ENCODE results near the gene USP3.
"Not testable (repeated sequence)": the region's sequence is repeated elsewhere in the genome, so short reads cannot be mapped to it uniquely, and the experiment has no call there.

USP3 gene

DNA sequence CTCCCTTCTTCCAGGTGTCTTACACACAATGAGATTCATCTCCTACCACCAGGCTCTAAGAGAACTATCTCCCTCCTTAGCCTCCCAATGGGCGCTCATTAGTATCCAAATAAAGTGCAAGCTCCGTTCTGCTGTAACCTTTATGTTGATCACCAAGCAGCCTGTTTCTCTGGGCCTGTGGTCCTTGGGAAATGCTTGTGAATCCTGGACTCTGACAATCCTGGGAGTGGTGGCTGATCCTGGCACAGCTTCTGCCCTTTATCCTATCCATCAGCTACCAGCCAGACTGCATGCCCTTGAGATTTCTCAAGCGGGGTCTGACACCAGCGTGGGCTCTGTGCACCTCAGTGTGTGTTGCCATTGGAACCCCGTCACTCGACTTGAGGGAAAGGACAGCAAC lies 26.1 kb upstream of the USP3 start:
- no peak for DNase-seq (ENCODE audit: low spot score)

DNA sequence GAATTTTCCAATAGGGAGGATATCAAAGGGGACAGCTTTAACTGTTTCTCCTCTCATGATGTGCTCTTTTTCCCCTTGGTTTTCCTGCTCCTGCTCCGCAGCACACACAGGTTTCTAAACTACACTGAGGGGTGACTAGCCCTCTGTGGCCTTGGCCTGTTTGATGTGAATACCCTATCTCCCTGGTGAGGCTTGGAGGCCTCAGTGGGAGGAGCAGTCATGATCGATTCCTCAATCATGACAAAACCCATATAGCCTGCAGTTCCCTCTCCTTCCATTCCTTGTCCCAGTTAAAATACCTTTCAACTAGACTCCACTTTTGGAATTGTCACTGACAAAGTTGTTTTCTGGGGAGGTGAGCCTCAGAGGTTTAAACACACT lies 24.0 kb upstream of the USP3 start:
- DNase-seq (ENCODE audit: low spot score) = no peak

DNA sequence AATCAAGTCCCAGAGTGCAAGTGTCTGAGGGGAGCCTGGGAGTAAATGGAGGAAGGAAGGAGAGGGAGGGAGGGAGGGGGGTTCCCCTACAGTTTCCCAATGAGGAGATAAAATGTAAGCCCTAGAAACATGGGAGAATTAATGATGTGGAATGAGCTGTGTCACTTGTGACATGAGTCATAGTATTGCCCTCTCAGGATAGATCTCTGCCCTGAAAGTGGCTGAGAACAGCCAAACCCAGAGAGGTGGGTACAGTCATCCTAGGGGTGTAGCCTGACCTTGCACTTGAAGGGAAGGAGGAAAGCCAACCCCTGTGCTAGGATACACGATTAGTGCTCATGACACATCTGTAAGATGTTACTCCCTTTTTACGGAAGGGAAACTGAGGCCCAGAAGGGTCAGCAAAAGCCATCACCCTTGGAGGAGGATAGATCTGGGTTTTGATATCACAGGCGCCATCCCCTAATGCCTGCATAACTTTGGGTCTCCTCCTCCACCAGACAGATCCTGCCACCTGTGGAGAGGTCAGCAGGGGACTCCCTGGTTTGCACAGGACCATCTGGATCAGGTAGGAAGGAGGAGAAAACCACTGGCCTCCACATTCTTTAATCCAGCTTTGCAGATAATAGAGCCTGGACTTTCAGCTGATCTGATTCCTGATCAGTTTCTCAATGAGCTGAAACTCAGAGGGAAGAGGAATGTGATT lies 23.1 kb upstream of the USP3 start:
- no peak for DNase-seq (ENCODE audit: low spot score)

DNA sequence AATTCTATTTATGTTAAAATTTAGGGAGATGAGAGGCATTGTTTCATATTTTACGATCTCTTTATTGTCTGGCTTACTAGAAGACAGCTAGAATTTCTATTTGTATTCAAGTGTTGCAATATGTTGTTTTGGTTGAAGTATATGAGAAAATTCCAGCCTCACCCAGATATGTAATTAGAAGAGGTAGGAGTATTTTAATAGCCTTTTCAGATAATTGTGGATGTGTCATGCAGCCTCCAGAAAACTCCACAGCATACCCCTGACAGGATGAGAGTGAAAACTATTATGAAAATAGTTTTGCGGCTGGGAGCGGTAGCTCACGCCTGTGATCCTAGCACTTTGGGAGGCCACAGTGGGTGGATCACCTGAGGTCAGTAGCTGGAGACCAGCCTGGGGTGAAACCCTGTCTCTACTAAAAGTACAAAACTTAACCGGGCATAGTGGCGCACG lies 21.5 kb upstream of the USP3 start:
- no peak for DNase-seq (ENCODE audit: low spot score)

DNA sequence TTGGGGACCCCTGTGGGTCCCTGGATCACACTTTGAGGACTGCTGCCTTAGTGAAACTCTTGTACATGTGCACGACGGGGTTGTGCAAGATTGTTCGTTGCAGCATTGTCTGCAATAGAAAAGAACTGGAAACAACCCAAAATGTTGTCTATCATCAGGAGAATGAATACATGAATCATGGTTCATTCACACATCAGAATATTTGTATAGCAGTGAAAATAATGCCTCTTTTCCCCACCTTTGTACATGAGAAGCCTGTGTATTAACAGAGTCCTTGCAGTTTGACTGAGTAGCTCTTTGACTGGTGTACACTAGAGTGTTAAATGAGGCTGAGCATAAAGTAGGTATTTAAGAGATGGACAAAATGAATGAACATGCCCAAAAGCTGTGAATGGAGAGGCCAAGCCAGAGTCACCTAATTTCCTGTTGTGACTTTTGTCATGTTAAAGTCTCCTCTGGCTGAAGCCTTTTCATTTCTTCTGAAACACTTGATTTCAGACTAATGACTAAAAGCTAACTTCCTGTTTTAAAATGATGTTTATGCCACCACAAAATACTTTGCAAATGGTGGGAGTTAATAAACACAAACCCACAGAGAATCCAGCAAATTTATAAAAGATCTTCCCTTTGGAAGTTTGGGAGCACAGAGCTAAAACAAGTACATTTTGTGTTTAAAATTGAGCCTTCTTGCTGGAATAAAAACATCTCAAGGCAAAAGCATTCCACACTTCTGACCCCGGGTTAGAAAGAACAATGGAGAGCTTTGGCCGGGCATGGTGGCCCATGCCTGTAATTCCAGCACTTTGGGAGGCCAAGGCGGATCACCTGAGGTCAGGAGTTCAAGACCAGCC lies 20.6 kb upstream of the USP3 start:
- no peak for DNase-seq (ENCODE audit: low spot score)

DNA sequence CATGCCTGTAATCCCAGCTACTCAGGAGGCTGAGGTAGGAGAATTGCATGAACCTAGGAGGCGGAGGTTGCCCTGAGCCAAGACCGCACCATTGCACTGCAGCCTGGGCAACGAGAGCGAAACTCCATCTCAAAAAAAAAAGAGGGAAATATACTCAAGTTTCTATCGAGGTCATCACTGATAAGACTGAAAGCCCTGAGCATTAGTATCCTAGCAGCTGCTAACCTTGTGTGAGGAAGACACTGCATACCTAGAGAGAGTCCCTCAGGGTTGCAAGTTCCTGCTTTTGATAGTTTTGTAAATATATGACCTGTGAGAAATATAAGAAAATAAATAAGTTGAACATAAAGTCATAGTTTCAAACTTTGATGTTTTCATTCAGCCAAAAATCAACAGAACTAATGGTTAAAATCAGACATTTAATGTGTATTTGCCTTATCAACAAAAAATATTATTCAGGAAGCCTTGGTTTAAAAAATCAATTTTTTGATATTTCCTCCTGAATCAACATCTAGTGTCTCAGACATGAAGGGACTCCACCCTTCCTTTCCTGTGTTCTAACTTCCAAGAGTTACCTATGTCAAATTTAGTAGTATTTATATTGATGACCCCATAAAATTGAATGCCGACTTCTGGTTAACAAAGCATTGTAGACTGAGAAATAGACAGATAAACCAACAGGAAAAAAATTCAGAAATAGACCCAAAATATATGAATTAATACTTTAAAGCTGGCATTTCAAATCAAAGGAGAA lies 19.8 kb upstream of the USP3 start:
- no peak for DNase-seq (ENCODE audit: low spot score)

DNA sequence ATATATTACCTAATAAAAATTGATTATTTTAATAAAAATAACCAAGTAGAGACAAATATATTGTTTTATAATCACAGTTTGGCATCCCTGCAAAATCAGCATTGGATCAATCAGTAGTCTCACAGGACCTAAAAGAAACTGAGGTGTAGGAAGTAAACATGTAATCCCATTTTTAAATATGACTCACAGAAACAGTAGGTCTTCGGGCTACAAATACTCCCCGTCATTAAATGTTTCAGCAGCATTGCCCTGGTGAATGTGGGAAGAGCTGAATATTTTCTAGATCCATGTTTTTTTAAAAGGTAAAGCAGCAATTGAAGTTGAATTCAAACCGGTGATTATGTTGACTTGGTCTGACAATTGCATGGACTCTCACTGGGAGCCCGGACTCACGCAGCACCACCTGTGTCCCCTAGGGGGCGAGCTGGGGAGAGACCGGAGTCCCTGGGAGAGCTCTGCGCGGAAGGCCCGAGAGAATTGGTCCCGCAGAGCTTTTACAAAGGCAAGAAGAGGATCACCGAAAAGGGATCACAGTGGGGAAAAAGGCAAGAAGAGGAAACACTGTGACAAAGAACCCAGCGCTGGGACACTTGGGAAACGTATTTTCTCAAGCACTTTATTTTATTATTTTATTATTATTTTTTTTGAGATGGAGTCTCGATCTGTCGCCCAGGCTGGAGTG lies 17.2 kb upstream of the USP3 start:
- DNase-seq (ENCODE audit: low spot score) = peak; percentile 37

DNA sequence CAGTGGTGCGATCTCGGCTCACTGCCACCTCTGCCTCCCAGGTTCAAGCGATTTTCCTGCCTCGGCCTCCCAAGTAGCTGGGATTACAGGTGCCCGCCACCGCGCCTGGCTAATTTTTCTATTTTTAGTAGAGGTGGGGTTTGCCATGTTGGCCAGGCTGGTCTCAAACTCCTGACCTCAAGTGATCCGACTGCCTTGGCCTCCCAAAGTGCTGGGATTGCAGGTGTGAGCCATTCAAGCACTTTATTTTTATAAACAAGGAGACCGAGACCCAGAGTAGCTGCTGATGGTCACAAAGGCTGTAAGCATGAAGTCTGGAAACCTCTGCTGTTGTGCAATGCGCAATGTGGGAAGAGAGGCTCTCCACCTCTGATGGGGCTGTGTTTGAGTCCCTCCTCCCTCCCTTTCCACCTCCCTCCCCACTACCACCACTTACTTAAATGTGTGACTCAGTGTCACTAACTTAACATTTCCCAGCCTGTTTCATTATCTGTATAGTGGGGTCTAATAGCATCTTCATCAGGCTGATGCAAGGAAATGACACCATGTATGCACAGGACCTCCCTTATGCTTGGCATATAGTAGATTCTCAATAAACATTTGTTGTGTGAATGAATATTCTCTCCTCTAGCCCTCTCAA lies 16.5 kb upstream of the USP3 start:
- not testable (repeated sequence) for DNase-seq (ENCODE audit: low spot score)

DNA sequence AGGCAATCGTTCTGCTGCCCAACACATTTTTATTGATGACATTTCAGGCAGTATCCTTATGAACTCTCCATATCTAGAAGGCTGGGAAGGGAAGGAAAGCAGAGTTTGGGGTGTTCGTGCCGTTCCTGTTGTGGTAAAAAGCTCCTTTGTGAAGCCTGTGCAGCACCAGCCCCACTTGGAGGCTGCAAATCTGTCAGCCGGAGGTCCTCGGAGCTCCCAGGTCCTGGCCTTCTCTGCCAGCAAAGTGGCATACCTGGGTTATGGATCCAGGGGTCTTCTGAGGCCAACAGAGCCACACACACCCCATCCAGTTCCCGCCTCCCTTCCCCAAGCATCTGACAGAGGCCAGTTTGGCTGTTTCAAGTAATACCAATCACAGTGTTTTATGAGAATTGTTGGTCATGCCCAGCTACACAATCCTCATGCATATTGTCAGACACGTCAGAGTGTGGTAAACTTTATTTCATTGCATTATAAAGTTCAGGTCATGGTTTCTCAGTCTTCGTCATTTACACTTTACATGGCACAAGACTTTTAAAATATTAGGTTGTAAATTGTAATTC lies 15.9 kb upstream of the USP3 start:
- no peak for DNase-seq (ENCODE audit: low spot score)

DNA sequence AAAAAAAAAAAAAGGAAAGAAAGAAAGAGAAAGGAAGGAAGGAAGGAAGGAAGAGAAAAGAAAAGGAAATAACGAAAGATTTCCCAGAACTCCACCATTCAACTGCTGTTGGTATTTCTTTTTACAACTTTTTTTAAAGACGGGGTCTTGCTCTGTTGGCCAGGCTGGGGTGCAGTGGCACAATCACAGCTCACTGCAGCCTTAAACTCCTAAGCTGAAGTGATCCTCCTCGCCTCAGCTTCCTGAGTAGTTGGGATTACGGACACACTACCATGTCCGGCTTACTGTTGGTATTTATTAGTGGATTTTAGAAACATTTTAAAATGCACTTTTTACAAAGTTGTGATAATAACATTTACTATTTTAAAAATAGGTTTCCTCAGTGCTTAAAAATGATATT lies 15.0 kb upstream of the USP3 start:
- no peak for DNase-seq (ENCODE audit: low spot score)

DNA sequence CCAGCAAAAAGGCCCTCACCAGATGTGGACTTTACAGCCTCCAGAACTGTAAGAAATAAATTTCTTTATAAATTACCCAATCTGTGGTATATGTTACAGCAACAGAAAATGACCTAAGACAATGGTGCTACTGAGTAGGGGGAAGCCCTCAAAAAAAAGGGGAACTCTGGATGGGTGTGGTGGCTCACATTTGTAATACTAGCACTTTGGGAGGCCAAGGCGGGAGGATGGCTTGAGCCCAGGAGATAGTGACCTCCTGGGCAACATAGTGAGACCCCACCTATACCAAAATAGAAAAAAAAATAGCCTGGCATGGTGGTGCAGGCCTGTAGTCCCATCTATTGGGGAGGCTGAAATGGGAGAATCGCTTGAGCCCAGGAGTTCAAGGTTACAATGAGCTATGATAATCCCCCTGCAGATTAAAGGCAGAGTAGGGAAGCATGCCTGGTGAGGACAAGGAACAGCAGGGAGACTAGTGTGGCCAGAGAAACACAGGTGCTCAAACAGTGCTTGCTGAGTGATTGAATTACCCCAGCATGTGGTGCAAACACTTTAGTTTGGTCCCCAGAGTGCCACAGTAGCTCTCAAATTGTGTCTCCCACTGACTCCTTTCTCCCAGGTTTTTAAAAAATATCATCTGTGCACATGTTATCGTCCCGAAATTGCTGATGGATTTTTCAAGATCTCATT lies 13.9 kb upstream of the USP3 start:
- DNase-seq (ENCODE audit: low spot score) = no peak

DNA sequence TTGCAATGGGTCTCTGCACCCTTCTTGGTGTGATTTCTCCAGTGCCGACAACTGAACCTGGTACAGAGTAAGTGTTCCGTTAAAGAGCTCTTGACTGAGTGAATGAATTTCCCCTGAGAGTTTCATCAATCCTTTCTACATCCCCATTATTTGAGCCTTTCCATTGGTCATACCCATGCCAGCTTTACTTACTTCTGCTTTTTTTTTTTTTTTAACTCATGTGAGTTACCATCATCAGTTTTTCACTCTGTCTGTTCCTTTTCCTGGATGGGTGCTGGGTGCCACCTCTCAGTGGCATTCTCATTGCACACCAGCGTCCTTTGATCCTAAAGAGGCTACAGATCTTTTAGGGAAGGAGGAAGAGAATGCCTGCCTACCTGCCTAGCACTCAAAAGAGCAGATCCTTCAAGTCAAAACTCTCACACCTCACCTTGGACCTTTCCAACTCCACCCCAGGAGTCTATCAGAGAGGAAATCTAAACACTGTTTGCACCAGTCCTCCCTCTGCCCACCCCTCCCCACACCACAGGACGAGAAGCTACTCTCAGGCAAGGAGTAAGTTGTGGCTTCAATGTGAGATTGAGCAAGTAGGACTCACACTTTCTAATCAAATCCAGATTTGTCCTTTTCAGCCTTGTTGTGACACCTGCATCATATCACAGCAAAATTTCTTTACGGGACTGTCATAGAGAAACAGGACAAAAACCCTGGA lies 13.1 kb upstream of the USP3 start:
- DNase-seq (ENCODE audit: low spot score) = no peak

DNA sequence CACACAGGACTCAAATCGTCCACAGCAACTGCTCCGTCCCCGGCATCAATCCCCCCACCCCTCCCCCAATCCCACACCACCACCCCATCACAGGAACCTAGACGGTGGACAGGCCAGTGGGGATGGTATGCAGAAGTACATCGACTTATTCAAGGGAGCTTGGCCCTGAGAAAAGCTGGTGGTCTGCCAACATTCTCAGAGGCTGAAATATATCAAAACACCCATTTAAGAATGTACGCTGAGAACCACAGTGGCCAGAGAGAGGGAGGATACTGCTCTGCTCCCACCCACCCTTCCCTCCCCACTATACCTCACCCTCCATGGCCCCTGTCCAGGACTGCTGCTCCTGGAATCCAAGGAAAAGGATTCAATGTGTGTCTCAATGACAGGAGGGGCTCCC lies 12.4 kb upstream of the USP3 start:
- DNase-seq (ENCODE audit: low spot score) = no peak

DNA sequence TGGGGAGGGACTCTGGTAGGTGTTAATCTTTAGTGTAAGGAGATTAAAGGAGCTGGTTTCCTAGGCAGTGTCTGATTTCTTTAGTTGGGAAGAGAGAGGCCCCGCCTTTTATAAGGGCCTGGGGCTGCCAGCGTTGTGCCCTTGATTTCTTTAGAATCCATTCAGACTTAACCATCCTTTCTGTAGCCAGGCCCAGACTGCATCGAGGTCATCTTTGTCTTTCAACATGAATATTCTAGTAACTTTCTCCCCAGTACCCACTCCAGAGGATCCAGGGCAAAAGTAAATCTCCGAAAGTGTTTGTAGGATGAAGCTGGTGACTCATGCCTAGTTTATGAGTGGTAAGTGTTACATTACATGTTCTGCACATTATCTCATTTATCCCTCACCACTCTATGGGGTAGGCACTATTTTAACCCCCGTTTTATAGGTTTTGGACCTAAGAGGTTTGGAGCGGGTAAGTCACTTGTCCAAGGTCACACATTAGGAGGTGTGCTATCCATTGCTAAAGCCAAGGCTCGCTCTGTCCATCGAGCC lies 11.8 kb upstream of the USP3 start:
- DNase-seq (ENCODE audit: low spot score) = no peak

DNA sequence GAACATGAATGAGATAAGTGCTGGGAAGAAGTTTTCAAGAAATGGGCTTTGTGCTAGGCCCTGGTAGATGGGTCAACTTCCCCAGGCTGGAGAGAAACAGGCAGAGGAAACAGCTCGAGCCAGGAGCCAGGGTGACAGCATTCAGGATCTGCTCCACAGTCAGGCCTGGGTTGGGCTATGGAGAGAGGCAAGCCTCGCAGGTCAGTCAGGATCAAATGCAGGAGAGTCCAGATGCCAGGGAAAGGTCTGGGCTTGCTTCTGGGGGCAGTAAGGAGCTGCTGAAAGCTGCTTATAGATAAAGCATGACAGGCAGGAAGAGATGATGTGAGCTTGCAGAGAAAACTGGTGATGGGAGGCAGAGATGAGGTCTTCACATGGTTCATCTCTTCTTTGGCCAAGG lies 11.0 kb upstream of the USP3 start:
- DNase-seq (ENCODE audit: low spot score) = no peak

DNA sequence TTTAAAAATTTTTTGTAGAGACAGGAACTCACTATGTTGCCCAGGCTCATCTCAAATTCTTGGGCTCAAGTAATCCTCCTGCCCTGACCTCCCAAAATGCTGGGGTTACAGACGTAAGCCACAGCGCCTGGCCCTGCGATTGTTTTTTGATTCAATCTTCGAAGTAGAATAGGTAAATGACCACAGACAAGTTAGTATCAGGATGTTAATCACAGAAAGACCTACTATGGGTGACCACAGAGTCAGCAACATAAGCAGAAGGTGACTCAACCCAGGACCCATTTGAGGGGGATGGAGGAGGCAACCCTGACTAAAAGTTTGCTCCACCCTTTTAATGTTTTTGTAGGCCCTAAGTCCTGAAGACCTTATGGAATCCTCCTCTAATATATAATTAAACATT lies 10.0 kb upstream of the USP3 start:
- no peak for DNase-seq (ENCODE audit: low spot score)

DNA sequence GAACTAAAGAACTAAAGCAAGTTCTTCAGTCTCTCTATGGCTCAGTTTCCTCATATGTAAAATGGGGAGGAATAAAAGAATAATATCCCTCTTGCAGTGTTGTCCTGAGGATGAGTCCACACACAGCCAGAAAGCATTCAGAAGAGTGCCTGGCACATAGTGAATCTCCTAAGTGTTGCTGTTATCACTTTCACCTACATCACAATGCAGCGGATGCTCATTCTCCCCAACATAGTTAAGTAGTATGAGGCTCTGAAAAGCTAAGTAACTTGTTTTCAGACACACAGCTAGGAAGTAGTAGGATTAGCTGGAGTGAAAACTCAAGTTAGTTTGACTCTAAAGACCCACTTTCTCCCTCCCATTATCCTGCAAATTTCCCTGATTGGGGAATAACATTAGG lies 9.1 kb upstream of the USP3 start:
- no peak for DNase-seq (ENCODE audit: low spot score)

DNA sequence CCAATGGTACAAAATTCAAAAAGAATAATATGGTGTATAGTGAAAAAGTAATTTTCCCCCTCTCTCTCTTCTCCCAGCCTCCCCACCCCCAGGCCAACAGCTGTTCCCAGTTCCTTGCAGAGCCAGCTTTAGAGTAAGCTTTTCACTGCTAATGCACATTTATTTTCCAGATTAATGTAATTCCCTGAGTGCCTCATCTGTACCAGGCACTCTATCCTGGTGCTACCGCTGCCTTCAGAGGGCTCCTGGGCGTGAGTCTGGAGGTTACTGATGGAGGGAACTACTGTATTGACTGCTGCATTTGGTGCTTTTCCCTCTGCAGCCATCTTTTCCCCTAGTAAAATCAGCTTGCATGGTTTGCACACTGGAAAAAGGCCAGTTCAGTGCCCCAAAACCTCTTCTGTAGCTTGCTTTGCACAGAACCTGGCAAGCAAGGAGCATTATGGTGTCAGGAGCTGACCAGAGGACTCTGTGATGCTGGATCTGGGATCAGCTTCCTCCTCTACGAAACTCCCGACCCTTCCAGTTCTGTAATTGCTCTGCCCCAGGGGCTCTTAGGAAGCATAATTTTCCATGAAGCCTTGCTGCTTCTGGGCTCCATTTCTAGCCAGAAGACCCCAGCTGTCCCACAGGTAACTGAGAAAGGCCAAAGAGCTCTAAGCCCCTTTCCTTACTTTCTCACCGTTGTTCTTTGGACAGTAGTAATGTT lies 8.5 kb upstream of the USP3 start:
- no peak for DNase-seq (ENCODE audit: low spot score)
